Measurements from ENCODE around the gene TBCA. TPM values are rescaled to one million over a fixed set of nuclear protein-coding genes. Genes with fewer than 3 reads are reported as not detected.

TBCA gene
- total RNA-seq, 2 experiments from 2014 or later: 174 to 268 TPM

DNA sequence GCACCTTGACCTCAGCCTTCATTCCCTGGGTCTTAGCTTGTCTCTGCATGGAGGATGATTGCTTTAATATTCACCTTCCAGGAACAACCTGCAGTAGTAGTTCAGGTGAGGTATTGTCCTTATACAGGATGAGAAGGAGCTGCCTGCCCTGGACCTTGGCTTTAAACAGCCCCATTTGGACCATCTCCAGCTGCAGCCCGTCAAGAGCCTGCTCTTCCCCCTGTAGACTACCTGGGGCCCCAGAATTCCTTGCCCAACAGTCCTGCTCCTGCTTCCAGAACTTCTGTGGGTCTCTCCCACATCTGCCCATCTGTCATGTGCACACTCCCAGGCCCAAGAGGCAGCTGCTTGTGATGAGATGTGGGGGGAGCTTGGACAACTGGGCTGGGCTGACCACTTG is 125.5 kb downstream of the TBCA start:
- TF ChIP-seq, protein P1, sequence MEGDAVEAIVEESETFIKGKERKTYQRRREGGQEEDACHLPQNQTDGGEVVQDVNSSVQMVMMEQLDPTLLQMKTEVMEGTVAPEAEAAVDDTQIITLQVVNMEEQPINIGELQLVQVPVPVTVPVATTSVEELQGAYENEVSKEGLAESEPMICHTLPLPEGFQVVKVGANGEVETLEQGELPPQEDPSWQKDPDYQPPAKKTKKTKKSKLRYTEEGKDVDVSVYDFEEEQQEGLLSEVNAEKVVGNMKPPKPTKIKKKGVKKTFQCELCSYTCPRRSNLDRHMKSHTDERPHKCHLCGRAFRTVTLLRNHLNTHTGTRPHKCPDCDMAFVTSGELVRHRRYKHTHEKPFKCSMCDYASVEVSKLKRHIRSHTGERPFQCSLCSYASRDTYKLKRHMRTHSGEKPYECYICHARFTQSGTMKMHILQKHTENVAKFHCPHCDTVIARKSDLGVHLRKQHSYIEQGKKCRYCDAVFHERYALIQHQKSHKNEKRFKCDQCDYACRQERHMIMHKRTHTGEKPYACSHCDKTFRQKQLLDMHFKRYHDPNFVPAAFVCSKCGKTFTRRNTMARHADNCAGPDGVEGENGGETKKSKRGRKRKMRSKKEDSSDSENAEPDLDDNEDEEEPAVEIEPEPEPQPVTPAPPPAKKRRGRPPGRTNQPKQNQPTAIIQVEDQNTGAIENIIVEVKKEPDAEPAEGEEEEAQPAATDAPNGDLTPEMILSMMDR (conservative IDR thresholded peaks at IDR 0.05; ENCODE audit: low read length): no peak
- TF ChIP-seq EZH2phosphoT487 (IDR thresholded peaks at IDR 0.05; ENCODE audit: borderline replicate concordance, low read depth, low read length): no peak
- ChIA-PET POLR2A (no interaction called here), CTCF (ENCODE audit: unreplicated experiment) (no interaction called here)

DNA sequence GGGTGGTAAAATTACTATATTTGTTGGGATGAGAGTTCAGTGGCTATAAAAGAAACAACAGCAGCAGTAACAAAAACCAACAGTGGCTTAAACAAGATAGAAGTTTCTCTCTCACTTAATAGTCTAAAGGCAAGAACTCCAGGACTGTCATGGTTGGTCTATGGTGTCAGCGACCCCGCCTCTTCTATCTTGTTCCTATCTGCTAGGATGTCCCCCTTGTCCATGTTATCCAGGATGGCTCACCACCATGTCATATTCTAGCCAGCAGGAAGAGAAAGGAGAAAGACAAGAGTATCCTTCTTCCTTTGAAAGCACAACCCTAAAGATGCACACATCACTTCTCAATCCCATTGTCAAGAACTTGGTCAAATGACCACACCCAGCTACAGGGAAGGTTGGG is 126.4 kb downstream of the TBCA start:
- BruUV-seq (replicated peaks): no TSS peak
- no peaks in the 10 kb centered on the region for H3K9me2 ChIP-seq (ENCODE audit: insufficient read depth, low read length)

More for the DNA sequence above, 125.5 kb downstream of the TBCA start:
- BruUV-seq (replicated peaks): no TSS peak
- Histone ChIP-seq H2AFZ (ENCODE audit: low read length) (no peak overlapping the region), H3K4me1 (ENCODE audit: insufficient read depth, low read length, poor library complexity, severe bottlenecking) (no peaks in the 10 kb centered on the region), H3K79me2 (ENCODE audit: insufficient read depth, low read depth, low read length) (no peaks in the 10 kb centered on the region), H3K4me3 (ENCODE audit: low read depth, low read length, poor library complexity, severe bottlenecking) (no peak overlapping the region), H3K9me3 (ENCODE audit: low read length) (no peaks in the 10 kb centered on the region), H3K36me3 (ENCODE audit: insufficient read depth, low read length) (no peaks in the 10 kb centered on the region), H3K9me2 (ENCODE audit: insufficient read depth, low read length) (no peaks in the 10 kb centered on the region), H3K4me2 (ENCODE audit: low read length) (no peak overlapping the region), H4K20me1 (ENCODE audit: insufficient read depth, low read length) (no peaks in the 10 kb centered on the region), H3K27ac (ENCODE audit: low read depth, low read length, poor library complexity, severe bottlenecking) (no peak overlapping the region)
- intact Hi-C loops (cut with micrococcal nuclease; ENCODE audit: unreplicated experiment): no loop called here
- no peak for DNase-seq (ENCODE audit: low spot score)

More for the DNA sequence above, 126.4 kb downstream of the TBCA start:
- H3K36me3 ChIP-seq (ENCODE audit: insufficient read depth, low read length): no peaks in the 10 kb centered on the region
- ChIA-PET CTCF (ENCODE audit: unreplicated experiment) (no interaction called here), POLR2A (no interaction called here)
- H3K79me2 ChIP-seq (ENCODE audit: insufficient read depth, low read depth, low read length): no peaks in the 10 kb centered on the region
- no peak overlapping the region for H2AFZ ChIP-seq (ENCODE audit: low read length)
- H3K4me1 ChIP-seq (ENCODE audit: insufficient read depth, low read length, poor library complexity, severe bottlenecking): no peaks in the 10 kb centered on the region
- intact Hi-C loops (cut with micrococcal nuclease; ENCODE audit: unreplicated experiment): loop anchor here (5.0 kb wide), 1 partner anchor 513 kb away; no protein-coding TSS in a partner anchor
- no peak overlapping the region for H3K4me3 ChIP-seq (ENCODE audit: low read depth, low read length, poor library complexity, severe bottlenecking)
- no peaks in the 10 kb centered on the region for H4K20me1 ChIP-seq (ENCODE audit: insufficient read depth, low read length)
- no peak overlapping the region for H3K4me2 ChIP-seq (ENCODE audit: low read length)
- no peak overlapping the region for H3K27ac ChIP-seq (ENCODE audit: low read depth, low read length, poor library complexity, severe bottlenecking)
- TF ChIP-seq EZH2phosphoT487 (IDR thresholded peaks at IDR 0.05; ENCODE audit: borderline replicate concordance, low read depth, low read length): no peak
- TF ChIP-seq, protein P1 (conservative IDR thresholded peaks at IDR 0.05; ENCODE audit: low read length): no peak
- no peak for DNase-seq (ENCODE audit: low spot score)
- no peaks in the 10 kb centered on the region for H3K9me3 ChIP-seq (ENCODE audit: low read length)
